ENCODE data around the gene OPA1. TPM values are rescaled to one million over a fixed set of nuclear protein-coding genes. Genes with fewer than 3 reads are reported as not detected.

Gene OPA1
- total and polyA plus RNA-seq, 2 of the 8 experiments (the other 6 are each of a cell fraction or from before 2014, with no cell fraction given) = 20.3 to 109 TPM

- Histone ChIP-seq H3K4me3 (ENCODE audit: extremely low read depth in 1 of 4, insufficient read depth in 2 of 4, low read depth in 3 of 4, low read length in 4 of 4) (no peak overlapping the region), H3K4me1 (replicated peaks in 1 of 4; ENCODE audit: control insufficient read depth in 3 of 4, insufficient read depth in 4 of 4, low read length in 3 of 4) (peaks cover 0 to 4% (median 0%) of the 10 kb centered on the region in 4 experiments; a peak in 1 of 7 replicates), H2AFZ (ENCODE audit: low read length) (no peak overlapping the region), H3K56ac (replicated peaks; ENCODE audit: insufficient read length, low read depth, low read length) (no peak overlapping the region), H4K8ac (ENCODE audit: extremely low read depth, insufficient read depth, low read length) (no peak overlapping the region), H3K18ac (ENCODE audit: extremely low read depth, low read length) (no peak overlapping the region), H3K23me2 (ENCODE audit: low read depth, low read length) (no peaks in the 10 kb centered on the region), H3K79me1 (ENCODE audit: low read depth, low read length) (no peaks in the 10 kb centered on the region), H2AK5ac (ENCODE audit: low read depth, low read length) (no peak overlapping the region), H2BK20ac (ENCODE audit: low read length) (no peak overlapping the region), H3K9ac (replicated peaks in 1 of 4; ENCODE audit: extremely low read depth in 1 of 4, low read depth in 3 of 4, low read length in 3 of 4) (no peak overlapping the region), H3K9me3 (ENCODE audit: insufficient read depth in 2 of 2, low read depth in 1 of 2, low read length in 1 of 2) (peaks cover 0 to 5% of the 10 kb centered on the region in 2 experiments; a peak in 1 of 4 replicates), H2BK120ac (replicated peaks; ENCODE audit: low read depth, low read length) (no peak overlapping the region), H3K4me2 (ENCODE audit: insufficient read depth in 1 of 2, low read depth in 2 of 2, low read length in 2 of 2) (no peak overlapping the region), H3K79me2 (ENCODE audit: control insufficient read depth in 1 of 2, insufficient read depth in 2 of 2, low read length in 2 of 2) (no peaks in the 10 kb centered on the region), H3K36me3 (ENCODE audit: control insufficient read depth in 2 of 4, insufficient read depth in 4 of 4, low read length in 3 of 4) (no peaks in the 10 kb centered on the region), H2BK5ac (ENCODE audit: low read depth, low read length) (no peak overlapping the region), H2BK12ac (ENCODE audit: low read depth, low read length) (no peak overlapping the region), H3K27me3 (replicated peaks in 1 of 4; ENCODE audit: control insufficient read depth in 3 of 4, extremely low read depth in 1 of 4, insufficient read depth in 3 of 4, low read length in 3 of 4) (no peaks in the 10 kb centered on the region), H2BK15ac (ENCODE audit: low read length) (no peak overlapping the region), H3K14ac (ENCODE audit: insufficient read length) (no peak overlapping the region), H3K27ac (ENCODE audit: low read depth, low read length) (no peak overlapping the region), H4K5ac (ENCODE audit: insufficient read length, low read depth, low read length) (no peak overlapping the region), H4K91ac (replicated peaks; ENCODE audit: insufficient read length, low read length) (no peak overlapping the region), H3K4ac (replicated peaks; ENCODE audit: insufficient read length, low read depth, low read length) (no peak overlapping the region), H4K20me1 (replicated peaks in 1 of 2; ENCODE audit: control insufficient read depth in 1 of 2, insufficient read depth in 2 of 2, low read length in 2 of 2) (no peaks in the 10 kb centered on the region), H3K23ac (ENCODE audit: insufficient read length) (no peak overlapping the region)
- DNase-seq (ENCODE audit: low read depth in 1 of 2, low spot score in 2 of 2) (no peak), FAIRE-seq (no peak)
- POLR2A ChIA-PET (ENCODE audit: partially characterized antibody) = no interaction called here
- CTCF ChIA-PET (ENCODE audit: partially characterized antibody) = no interaction called here
- TF ChIP-seq RAD21 (IDR thresholded peaks at IDR 0.05 in 1 of 2, conservative IDR thresholded peaks at IDR 0.05 in 1 of 2; ENCODE audit: low read depth in 2 of 2, low read length in 2 of 2) (no peak), CTCF (IDR thresholded peaks at IDR 0.05; ENCODE audit: control extremely low read depth in 1 of 3, insufficient read depth in 1 of 3, low read depth in 1 of 3, low read length in 3 of 3) (no peak), BACH1 (IDR thresholded peaks at IDR 0.05; ENCODE audit: low read length) (no peak), ATF3 (IDR thresholded peaks at IDR 0.05; ENCODE audit: insufficient read depth, low read depth, low read length) (no peak), KDM5A (IDR thresholded peaks at IDR 0.05; ENCODE audit: low read length) (no peak), BRCA1 (IDR thresholded peaks at IDR 0.05; ENCODE audit: low read depth, low read length) (no peak), ATF2 (IDR thresholded peaks at IDR 0.05; ENCODE audit: low read length) (no peak), CHD2 (IDR thresholded peaks at IDR 0.05; ENCODE audit: low read length) (no peak), CREB1 (IDR thresholded peaks at IDR 0.05) (no peak), SP1 (IDR thresholded peaks at IDR 0.05; ENCODE audit: low read depth, low read length) (no peak), TCF12 (IDR thresholded peaks at IDR 0.05; ENCODE audit: low read depth, low read length) (no peak)
These were observed 46.9 kb upstream of the OPA1 start for GRCh38 chr3:193546129-193546528.

Data from H1 (cell line).